H1 (cell line): Measurements from ENCODE around the gene ODC1.

ENCODE experiments used
- BCL11A ChIP-seq, 2 experiments: IDR thresholded peaks; one replicate each; pipeline ENCODE4 v1.6.1; 2011; ENCODE audit warnings: low read depth in 2 of 2, low read length in 2 of 2, mild to moderate bottlenecking in 2 of 2
- CTCF ChIP-seq, 3 experiments: IDR thresholded peaks; 1 replicate in 2 of 3; 2 replicates in 1 of 3; pipeline versions ENCODE4 v1.5.1 to v1.6.1; 2011; ENCODE audit warnings: low read length in 3 of 3, mild to moderate bottlenecking in 3 of 3, inconsistent platforms in 2 of 3, low read depth in 1 of 3, moderate library complexity in 1 of 3; ENCODE audit not compliant: insufficient read depth in 1 of 3; ENCODE audit errors: control extremely low read depth in 1 of 3
- EZH2 ChIP-seq: fragments of 200-600 bp; sonication (generic); IDR thresholded peaks from 2 replicates; pipeline ENCODE4 v1.7.1; 2012; ENCODE audit warnings: low read depth, mild to moderate bottlenecking, moderate library complexity, low read length, inconsistent platforms; ENCODE audit not compliant: severe bottlenecking
- HDAC2 ChIP-seq, 2 experiments: fragments of 300-600 bp in 1 of 2; sonication (generic) in 1 of 2; IDR thresholded peaks; 2 replicates each; pipeline ENCODE4 v1.6.1; 2011 to 2012; ENCODE audit warnings: low read depth in 2 of 2, low read length in 2 of 2, mild to moderate bottlenecking in 2 of 2, moderate library complexity in 2 of 2, borderline replicate concordance in 1 of 2, inconsistent platforms in 1 of 2
- JUN ChIP-seq: IDR thresholded peaks from 2 replicates; pipeline ENCODE4 v1.6.1; 2011; ENCODE audit warnings: low read depth, mild to moderate bottlenecking, improper control_type of control experiment, low read length
- JUND ChIP-seq: IDR thresholded peaks from 2 replicates; pipeline ENCODE4 v1.6.1; 2011; ENCODE audit warnings: mild to moderate bottlenecking, improper control_type of control experiment, low read length
- TF ChIP-seq, protein P1 (sequence below): IDR thresholded peaks from 2 replicates; pipeline ENCODE4 v1.6.1; 2011; ENCODE audit warnings: low read length, improper control_type of control experiment

- TF ChIP-seq EZH2 (no peak), CTCF (IDR thresholded peaks at IDR 0.05; ENCODE audit: control extremely low read depth in 1 of 3, insufficient read depth in 1 of 3, low read depth in 1 of 3, low read length in 3 of 3) (no peak), JUN (no peak), JUND (no peak), BCL11A (IDR thresholded peaks at IDR 0.05; ENCODE audit: low read depth in 2 of 2, low read length in 2 of 2) (no peak), HDAC2 (IDR thresholded peaks at IDR 0.05; ENCODE audit: borderline replicate concordance in 1 of 2, low read depth in 2 of 2, low read length in 2 of 2) (no peak)
- TF ChIP-seq, protein P1, sequence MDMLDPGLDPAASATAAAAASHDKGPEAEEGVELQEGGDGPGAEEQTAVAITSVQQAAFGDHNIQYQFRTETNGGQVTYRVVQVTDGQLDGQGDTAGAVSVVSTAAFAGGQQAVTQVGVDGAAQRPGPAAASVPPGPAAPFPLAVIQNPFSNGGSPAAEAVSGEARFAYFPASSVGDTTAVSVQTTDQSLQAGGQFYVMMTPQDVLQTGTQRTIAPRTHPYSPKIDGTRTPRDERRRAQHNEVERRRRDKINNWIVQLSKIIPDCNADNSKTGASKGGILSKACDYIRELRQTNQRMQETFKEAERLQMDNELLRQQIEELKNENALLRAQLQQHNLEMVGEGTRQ, result no peak
Observed at GRCh38 chr2:10410823-10411437, 37.2 kb downstream of the ODC1 start.
